Neural cell (in vitro differentiated cells): ENCODE data around the gene HK1. TPM values are rescaled to one million over a fixed set of nuclear protein-coding genes. Genes with fewer than 3 reads are reported as not detected.

Experiments
- H2AFZ ChIP-seq: fragments of 200-600, 300-800 bp; sonication (generic), shearing (Covaris generic); 2 replicates; pipeline ENCODE4 v1.6.0; 2014; ENCODE audit warnings: low read depth, mild to moderate bottlenecking, antibody characterized with exemption, low read length, moderate library complexity
- H3F3A ChIP-seq: fragments of 200-600 bp; shearing (Covaris generic); 2 replicates; pipeline ENCODE4 v1.6.1; 2016; ENCODE audit warnings: mild to moderate bottlenecking, moderate library complexity, mixed read lengths, antibody characterized with exemption, low read length; ENCODE audit not compliant: insufficient read depth, poor library complexity, severe bottlenecking
- H3K27ac ChIP-seq: fragments of 200-600, 300-800 bp; sonication (generic), shearing (Covaris generic); 2 replicates; pipeline ENCODE4 v1.5.1; 2014; ENCODE audit warnings: mild to moderate bottlenecking, low read length, moderate library complexity
- H3K27me3 ChIP-seq: fragments of 300-800, 200-600 bp; sonication (generic), shearing (Covaris generic); 2 replicates; pipeline ENCODE4 v1.6.0; 2014; ENCODE audit warnings: mild to moderate bottlenecking, low read depth, low read length, moderate library complexity; ENCODE audit not compliant: insufficient read depth
- H3K36me3 ChIP-seq: fragments of 300-800, 200-600 bp; sonication (generic), shearing (Covaris generic); 2 replicates; pipeline ENCODE4 v1.5.1; 2014; ENCODE audit warnings: mild to moderate bottlenecking, antibody characterized with exemption, low read length, moderate library complexity; ENCODE audit not compliant: insufficient read depth
- H3K4me2 ChIP-seq: fragments of 300-800, 200-600 bp; sonication (generic), shearing (Covaris generic); 2 replicates; pipeline ENCODE4 v1.6.0; 2014; ENCODE audit warnings: mild to moderate bottlenecking, low read length
- H3K4me3 ChIP-seq: fragments of 300-800, 200-600 bp; sonication (generic), shearing (Covaris generic); 2 replicates; pipeline ENCODE4 v1.5.1; 2014; ENCODE audit warnings: mild to moderate bottlenecking, low read length, moderate library complexity
- H3K79me2 ChIP-seq: fragments of 200-600 bp; shearing (Covaris generic); replicated peaks from 2 replicates; pipeline ENCODE4 v1.6.0; 2014; ENCODE audit warnings: mild to moderate bottlenecking, low read length, moderate library complexity; ENCODE audit not compliant: insufficient read depth
- H3K9ac ChIP-seq: fragments of 300-800, 200-600 bp; sonication (generic), shearing (Covaris generic); 2 replicates; pipeline ENCODE4 v1.6.1; 2016; ENCODE audit warnings: mild to moderate bottlenecking, low read length, mixed read lengths
- H3K9me2 ChIP-seq: fragments of 200-600 bp; shearing (Covaris generic); 2 replicates; pipeline ENCODE4 v1.6.1; 2016; ENCODE audit warnings: mild to moderate bottlenecking, low read length, mixed read lengths; ENCODE audit not compliant: insufficient read depth
- H3K9me3 ChIP-seq: fragments of 200-600, 300-800 bp; sonication (generic), shearing (Covaris generic); 2 replicates; pipeline ENCODE4 v1.6.1; 2016; ENCODE audit warnings: mild to moderate bottlenecking, mixed run types, low read length, moderate library complexity, mixed read lengths
- H4K20me1 ChIP-seq: fragments of 200-600 bp; shearing (Covaris generic); 2 replicates; pipeline ENCODE4 v1.6.1; 2016; ENCODE audit warnings: mild to moderate bottlenecking, mixed run types; ENCODE audit not compliant: insufficient read depth
- EP300 ChIP-seq: fragments of 450-650 bp; conservative IDR thresholded peaks from 2 replicates; pipeline ENCODE4 v1.6.1; 2014; ENCODE audit warnings: antibody characterized with exemption, mild to moderate bottlenecking, moderate library complexity; ENCODE audit not compliant: poor library complexity, severe bottlenecking
- EZH2 ChIP-seq: fragments of 200-600, 300-800 bp; shearing (Covaris generic), sonication (generic); IDR thresholded peaks from 2 replicates; pipeline ENCODE4 v1.6.1; 2014; ENCODE audit warnings: antibody characterized with exemption, low read length, borderline replicate concordance, mild to moderate bottlenecking; ENCODE audit not compliant: insufficient read depth, poor library complexity, severe bottlenecking
- MXI1 ChIP-seq: fragments of 450-650 bp; conservative IDR thresholded peaks from 2 replicates; pipeline ENCODE4 v1.6.1; 2014; ENCODE audit warnings: antibody characterized with exemption, mild to moderate bottlenecking; ENCODE audit not compliant: poor library complexity, severe bottlenecking
- POLR2AphosphoS5 ChIP-seq: IDR thresholded peaks from 2 replicates; pipeline ENCODE4 v1.6.1; 2012
- RAD21 ChIP-seq: fragments of 450-650 bp; conservative IDR thresholded peaks from 2 replicates; pipeline ENCODE4 v1.6.1; 2014; ENCODE audit warnings: antibody characterized with exemption, mild to moderate bottlenecking, moderate library complexity
- SMC3 ChIP-seq: fragments of 450-650 bp; conservative IDR thresholded peaks from 2 replicates; pipeline ENCODE4 v1.6.1; 2014; ENCODE audit warnings: antibody characterized with exemption, mild to moderate bottlenecking, moderate library complexity; ENCODE audit not compliant: poor library complexity
- TAF1 ChIP-seq: IDR thresholded peaks from 2 replicates; pipeline ENCODE4 v1.6.1; 2012; ENCODE audit warnings: low read depth
- polyA plus RNA-seq: library from polyadenylated mRNA; depleted of rRNA; stranded (reverse); fragments of >200 nt; gene quantifications from 2 replicates; pipeline ENCODE4 v1.2.3, GENCODE V29; 2014
- TF ChIP-seq, protein P1 (sequence below): fragments of 450-650 bp; IDR thresholded peaks from 2 replicates; pipeline ENCODE4 v1.5.1; 2014; ENCODE audit warnings: antibody characterized with exemption, mild to moderate bottlenecking, moderate library complexity; ENCODE audit not compliant: poor library complexity, severe bottlenecking
- TF ChIP-seq, protein P2 (sequence below): IDR thresholded peaks from 2 replicates; pipeline ENCODE4 v1.6.1; 2012; ENCODE audit warnings: borderline replicate concordance

HK1 gene
- polyA plus RNA-seq, 1 donor from 2014 or later, result 60.5 TPM

DNA sequence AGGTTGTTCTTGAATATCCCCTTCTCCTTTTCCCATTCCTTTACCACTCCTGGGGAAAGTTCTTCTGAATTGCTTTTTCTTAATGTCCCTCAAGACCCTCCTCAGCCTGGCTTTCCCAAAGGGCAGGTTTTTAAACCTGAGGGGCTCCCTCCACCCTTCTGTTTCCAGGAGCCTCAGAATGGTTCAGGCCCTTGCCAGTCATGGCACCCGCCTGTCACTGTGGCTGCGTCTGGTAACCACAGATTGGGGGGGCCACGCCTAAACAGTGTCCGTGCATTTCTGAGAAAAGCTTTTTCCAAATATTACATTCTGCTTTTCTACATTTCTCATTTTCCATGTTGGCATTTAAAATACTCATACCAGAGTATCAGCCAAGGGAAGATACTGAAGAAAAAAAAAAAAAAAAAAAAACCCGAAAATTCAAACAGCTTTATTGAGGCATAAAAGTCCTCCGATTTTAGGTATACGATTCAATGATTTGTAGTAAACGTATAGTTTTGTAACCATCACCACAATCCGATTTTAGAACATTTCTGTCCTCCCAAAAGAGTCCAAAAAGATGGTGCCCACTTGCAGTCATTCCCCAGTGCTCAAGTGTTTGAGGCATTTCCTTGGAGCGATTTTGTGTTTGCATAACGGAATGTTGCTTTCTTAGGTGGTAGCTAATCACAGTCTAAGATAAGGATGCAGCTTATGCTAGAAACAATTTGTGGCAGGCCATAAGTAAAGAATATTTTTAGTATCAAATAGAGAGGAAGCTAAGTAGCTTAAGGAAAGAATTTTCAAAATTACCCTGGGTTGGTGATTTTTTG is 36.0 kb upstream of the HK1 start:
- TF ChIP-seq TAF1 (no peak), SMC3 (no peak), RAD21 (no peak), EZH2 (no peak), MXI1 (no peak), EP300 (no peak), POLR2AphosphoS5 (no peak)
- TF ChIP-seq, protein P1, sequence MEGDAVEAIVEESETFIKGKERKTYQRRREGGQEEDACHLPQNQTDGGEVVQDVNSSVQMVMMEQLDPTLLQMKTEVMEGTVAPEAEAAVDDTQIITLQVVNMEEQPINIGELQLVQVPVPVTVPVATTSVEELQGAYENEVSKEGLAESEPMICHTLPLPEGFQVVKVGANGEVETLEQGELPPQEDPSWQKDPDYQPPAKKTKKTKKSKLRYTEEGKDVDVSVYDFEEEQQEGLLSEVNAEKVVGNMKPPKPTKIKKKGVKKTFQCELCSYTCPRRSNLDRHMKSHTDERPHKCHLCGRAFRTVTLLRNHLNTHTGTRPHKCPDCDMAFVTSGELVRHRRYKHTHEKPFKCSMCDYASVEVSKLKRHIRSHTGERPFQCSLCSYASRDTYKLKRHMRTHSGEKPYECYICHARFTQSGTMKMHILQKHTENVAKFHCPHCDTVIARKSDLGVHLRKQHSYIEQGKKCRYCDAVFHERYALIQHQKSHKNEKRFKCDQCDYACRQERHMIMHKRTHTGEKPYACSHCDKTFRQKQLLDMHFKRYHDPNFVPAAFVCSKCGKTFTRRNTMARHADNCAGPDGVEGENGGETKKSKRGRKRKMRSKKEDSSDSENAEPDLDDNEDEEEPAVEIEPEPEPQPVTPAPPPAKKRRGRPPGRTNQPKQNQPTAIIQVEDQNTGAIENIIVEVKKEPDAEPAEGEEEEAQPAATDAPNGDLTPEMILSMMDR, result no peak
- TF ChIP-seq, protein P2, sequence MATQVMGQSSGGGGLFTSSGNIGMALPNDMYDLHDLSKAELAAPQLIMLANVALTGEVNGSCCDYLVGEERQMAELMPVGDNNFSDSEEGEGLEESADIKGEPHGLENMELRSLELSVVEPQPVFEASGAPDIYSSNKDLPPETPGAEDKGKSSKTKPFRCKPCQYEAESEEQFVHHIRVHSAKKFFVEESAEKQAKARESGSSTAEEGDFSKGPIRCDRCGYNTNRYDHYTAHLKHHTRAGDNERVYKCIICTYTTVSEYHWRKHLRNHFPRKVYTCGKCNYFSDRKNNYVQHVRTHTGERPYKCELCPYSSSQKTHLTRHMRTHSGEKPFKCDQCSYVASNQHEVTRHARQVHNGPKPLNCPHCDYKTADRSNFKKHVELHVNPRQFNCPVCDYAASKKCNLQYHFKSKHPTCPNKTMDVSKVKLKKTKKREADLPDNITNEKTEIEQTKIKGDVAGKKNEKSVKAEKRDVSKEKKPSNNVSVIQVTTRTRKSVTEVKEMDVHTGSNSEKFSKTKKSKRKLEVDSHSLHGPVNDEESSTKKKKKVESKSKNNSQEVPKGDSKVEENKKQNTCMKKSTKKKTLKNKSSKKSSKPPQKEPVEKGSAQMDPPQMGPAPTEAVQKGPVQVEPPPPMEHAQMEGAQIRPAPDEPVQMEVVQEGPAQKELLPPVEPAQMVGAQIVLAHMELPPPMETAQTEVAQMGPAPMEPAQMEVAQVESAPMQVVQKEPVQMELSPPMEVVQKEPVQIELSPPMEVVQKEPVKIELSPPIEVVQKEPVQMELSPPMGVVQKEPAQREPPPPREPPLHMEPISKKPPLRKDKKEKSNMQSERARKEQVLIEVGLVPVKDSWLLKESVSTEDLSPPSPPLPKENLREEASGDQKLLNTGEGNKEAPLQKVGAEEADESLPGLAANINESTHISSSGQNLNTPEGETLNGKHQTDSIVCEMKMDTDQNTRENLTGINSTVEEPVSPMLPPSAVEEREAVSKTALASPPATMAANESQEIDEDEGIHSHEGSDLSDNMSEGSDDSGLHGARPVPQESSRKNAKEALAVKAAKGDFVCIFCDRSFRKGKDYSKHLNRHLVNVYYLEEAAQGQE, result no peak
- Histone ChIP-seq H3K4me2 (no peak overlapping the region), H3K27me3 (no peaks in the 10 kb centered on the region), H2AFZ (no peak overlapping the region), H3K9me2 (no peaks in the 10 kb centered on the region), H3K27ac (no peak overlapping the region), H3K9me3 (no peaks in the 10 kb centered on the region), H3K36me3 (no peaks in the 10 kb centered on the region), H3K4me3 (no peak overlapping the region), H3K79me2 (no peaks in the 10 kb centered on the region), H3F3A (no peaks in the 10 kb centered on the region), H3K9ac (no peak overlapping the region), H4K20me1 (no peaks in the 10 kb centered on the region)

DNA sequence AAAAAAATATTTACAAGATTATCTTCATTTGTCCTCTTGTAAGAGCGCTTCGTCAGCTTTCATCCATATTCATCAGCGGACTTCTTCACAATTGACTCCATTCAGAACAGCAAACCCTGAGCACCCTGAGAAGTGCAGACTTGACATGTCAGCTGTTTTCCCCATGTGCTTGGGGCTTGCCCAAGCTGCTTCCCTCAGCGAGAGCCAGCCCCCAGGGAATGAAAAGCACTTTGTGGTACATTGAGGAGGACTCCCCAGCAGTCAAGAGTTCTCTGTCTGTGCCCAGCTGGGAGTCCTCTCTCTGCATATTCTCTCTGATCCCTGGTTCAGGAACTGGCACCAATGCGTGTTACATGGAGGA is 35.5 kb upstream of the HK1 start:
- Histone ChIP-seq H2AFZ (no peak overlapping the region), H3K79me2 (no peaks in the 10 kb centered on the region), H3K9me3 (no peaks in the 10 kb centered on the region), H3K4me3 (no peak overlapping the region), H3K27ac (no peak overlapping the region), H3K36me3 (no peaks in the 10 kb centered on the region), H4K20me1 (no peaks in the 10 kb centered on the region), H3K9ac (no peak overlapping the region), H3K9me2 (no peaks in the 10 kb centered on the region), H3K27me3 (no peaks in the 10 kb centered on the region), H3K4me2 (no peak overlapping the region), H3F3A (no peaks in the 10 kb centered on the region)
- TF ChIP-seq POLR2AphosphoS5 (no peak), SMC3 (no peak), MXI1 (no peak), EZH2 (no peak)
